NCI-H2029 (cell line): ENCODE measurements around the gene NHSL2.
"Not testable (repeated sequence)": the region's sequence is repeated elsewhere in the genome, so short reads cannot be mapped to it uniquely, and the experiment has no call there.

Experiments
- DNase-seq: peaks from one replicate; lab custom pipeline; 2025; lab: John Stamatoyannopoulos, UW

The NHSL2 gene

DNA sequence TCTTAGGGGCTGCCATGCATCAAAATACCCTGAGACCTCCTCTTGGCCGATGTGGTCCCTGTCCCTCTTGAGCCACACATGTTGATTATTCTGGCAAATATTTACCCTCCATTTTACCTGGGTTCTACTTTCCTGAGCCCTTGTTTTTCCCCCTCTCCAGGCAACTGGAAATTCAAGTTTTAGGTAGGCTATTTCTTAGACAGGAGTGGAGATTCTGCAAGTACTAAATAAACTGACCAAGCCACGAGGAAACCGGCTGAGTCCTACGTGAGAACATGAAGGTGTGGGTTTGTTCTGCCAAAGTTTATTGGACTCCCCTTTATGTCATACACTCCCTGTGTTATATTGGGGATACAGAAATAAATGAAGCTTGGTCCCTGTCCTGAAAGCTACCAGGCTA lies 133.0 kb downstream of the NHSL2 start:
- DNase-seq: no peak

DNA sequence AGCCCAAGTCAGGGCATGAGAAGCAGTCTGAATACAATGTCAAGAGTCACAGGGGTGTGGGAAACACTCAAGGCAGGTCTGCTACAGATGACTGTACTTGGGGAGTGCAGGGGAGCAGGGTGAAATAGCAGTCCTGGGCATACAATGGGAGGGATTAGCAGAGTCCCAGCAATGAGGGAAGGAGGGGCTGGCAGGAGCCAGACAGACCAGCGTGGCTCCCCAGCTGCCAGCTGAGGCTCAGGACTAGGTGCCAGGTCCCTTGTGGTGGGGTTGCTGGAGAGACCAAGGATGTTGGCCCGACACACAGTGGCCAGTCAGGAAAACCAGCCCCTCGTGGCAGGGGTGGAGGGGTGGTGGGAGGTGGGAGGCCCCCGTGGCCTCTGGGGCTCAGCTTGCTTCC lies 134.5 kb downstream of the NHSL2 start:
- no peak for DNase-seq

DNA sequence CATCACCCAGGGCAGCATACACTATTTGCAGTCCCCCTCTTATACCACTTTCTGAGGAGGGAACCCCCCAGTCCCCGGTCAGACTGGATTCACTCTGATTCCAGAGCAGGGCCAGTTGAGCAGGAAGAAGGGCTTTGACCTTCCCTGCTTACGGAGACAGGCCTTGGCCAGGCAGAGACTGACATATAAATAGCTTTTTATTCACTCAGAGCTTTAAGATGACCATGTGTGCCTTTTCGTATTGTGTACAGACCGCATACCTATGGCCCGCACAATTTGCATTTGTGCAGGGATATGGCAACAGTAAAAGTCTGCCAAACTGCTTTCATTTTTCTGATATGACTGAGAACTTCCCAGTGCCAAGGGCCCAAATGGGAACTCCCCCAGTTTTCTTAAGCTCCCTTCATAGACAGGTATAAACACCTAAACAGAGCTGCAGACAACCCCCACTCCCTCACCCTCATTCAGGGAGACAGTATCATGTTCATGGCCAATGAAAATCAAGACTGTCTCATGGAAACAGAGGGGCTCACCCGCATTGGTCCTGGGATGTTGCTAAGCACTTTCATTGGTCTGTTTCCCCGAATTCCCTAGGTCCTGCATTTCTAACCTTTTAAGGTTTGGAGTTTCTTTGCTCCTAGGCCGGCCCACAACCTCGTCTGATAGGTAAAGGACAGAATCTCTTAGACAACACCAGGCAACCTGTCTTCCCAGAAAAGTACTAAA lies 135.1 kb downstream of the NHSL2 start:
- DNase-seq: no peak

DNA sequence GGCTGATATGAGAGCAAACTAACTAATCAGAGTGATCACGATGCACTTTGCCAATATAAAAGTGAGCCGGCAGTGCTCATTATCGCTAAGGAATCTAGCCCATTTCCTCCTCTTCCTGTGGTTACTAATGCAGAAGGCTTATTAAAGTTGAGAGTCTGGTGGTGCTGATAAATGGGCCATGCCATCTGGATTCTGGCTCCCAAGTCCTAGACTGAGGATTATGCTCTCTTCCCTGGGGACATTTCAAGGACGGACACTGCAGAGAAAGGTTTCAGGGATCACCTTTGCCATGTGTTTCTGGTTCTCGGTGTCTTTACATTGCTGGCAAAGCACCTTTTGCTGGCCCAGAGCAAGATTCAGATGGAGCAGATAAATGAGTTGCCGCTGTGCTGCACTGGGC lies 135.8 kb downstream of the NHSL2 start:
- no peak for DNase-seq

DNA sequence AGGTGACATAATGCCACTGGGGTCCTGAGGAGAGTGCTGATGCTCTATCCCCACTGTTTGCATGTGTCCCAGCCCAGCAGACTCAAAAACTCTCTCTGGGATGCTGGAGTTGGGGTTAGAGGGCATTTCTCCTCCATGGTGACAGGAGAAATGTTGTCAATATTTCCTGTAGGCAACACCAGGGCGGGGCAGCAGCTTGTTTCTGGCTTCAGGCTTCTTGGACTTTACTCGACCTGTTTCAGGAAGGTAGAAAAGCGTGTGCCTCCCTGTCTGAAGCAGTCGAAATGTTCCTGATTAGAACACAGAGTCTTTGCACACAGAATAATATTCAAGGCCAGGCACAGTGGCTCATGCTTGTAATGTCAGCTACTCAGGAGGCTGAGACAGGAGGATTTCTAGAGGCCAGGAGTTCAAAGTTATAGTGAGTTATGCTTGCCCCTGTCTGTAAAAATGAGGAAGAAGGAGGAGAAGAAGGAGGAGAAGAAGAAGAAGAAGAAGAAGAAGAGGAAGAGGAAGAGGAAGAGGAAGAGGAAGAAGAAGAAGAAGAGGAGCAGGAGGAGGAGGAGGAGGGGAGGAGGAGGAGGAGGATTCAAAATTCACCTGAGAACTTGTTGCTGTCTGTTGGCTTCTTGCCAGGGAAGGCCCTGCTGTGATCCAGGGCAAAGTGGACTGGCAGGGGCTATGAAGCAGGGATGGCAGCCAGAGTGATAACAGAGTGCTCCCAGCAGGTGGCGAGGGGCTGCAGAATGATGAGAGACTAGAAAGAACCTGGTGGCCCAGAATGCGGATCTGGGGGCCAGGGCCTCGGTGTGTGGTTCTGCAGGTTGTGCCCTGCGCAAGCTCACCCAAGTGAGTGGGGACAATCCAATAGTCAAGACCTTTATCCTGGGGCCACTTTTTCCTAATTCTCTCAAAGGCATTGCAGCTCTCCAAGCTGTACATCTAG lies 138.1 kb downstream of the NHSL2 start:
- DNase-seq: no peak

DNA sequence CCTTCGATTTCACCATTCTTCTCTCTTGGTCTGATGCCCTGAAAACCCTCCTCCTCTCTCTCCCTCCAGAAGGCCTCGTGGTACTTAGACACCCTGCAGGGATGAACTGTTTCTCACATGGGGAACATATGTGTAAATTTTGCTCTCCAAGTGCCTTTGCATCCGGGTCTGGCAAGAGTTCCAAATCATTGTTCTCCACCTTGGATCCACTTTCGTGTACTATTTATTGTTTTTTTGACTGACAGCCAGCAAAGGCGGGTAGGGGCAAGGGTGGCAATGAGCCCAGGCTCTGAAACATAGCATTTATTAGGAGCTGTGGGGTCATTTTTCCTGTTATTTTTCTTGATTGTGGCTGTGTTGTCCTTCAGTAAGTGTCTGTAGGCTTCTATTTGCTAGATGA lies 139.4 kb downstream of the NHSL2 start:
- DNase-seq: no peak

DNA sequence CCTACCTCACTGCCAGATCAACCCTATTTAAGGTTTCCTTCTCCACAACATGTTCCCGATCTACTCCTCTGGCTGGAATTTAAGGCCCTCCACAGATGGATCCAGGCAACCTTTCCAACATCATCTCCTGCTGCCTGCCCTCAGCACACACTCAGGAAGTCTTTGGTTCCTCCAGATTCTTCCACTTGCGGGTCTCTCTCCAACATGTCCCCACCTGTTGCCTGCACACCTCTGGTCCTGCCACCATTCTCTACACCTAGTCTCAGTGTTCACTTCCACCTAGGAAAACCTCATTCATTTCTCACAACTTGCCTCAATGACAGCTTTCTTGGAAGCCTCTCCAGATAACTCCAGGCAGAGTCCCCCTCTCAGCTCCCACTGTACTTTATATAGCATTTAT lies 140.9 kb downstream of the NHSL2 start:
- DNase-seq: no peak

DNA sequence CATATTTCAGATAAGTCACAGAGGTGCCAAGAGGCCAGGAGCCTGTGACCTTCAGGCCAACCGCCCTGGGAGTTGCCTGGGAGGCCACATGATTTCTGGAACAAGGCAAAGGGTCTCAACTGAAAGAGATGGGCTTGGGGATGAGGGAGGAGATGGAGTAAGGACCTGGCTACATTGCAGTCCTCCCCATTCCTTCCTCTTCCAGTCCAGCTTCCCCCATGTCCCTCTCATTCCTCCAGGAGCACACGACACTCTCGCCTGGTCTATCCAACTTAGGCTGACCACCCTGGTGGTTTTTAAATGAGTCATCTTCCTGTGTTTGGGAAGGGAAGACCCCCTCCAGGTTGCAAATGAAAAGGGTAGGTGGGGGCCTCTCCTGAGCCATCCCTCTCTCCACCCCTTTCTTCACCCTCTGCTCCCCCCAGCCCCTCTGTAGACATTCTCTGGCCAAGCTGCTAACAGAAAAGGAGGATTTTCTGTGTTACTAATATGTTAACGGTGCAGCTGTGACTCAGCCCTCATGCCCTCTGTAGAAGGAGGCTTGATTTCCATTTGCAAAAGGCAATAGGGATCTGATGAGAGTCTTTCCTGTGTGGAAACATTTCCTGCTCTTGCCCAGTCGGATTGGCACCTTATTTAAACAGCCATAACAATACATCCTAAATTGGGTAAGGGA lies 141.9 kb downstream of the NHSL2 start:
- no peak for DNase-seq

DNA sequence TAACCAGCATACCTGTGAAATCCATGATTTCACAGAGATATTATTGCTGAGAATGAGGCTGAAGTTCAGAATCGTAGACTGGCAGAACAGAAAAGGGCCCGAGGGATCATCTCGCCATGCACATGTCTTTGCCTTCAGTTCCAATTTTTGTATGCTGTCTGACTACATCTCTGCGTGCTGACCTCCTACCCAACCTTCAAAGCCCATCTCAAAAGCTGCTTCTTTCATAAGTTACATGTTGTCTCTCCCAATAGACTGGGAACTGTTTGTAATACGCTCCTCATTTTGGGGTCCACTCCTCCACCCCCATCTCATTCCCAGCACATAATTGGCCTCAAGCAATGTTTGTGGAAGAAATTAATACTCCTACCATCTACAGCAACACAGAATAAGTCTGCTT lies 142.9 kb downstream of the NHSL2 start:
- no peak for DNase-seq

DNA sequence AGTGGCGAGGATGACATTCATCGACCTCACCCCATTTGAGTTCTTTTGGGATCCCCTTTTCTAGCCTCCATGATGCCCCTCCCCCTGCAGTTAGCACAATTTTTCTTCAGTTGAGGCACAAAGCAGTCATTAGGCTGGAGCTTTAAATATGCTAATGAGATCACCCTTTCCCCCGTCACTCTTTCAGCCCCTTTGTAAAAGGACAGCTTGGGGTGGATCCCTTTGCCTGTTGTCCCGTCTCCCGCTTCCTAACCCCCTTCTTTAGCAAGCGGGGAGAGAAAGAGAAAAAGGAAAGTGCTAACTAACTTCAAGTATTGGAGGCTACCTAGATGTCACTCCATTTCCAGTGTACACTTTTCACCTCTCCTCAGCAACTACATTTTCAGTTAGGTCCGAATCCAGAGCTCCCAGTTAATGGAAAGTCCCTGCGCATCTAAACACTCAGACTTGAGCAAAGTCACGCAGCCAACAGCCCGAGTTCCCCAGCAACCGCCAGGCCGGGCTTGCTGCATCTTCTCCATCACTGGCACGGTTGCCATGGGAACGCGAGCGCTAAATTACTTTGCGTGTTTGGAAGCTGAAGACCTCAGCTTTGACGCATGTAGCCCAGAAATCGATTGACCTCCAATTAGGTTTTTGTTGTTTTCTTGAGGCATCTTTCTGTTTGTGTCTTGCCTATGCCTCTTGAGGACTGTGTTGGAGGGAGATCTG lies 144.3 kb downstream of the NHSL2 start:
- no peak for DNase-seq

DNA sequence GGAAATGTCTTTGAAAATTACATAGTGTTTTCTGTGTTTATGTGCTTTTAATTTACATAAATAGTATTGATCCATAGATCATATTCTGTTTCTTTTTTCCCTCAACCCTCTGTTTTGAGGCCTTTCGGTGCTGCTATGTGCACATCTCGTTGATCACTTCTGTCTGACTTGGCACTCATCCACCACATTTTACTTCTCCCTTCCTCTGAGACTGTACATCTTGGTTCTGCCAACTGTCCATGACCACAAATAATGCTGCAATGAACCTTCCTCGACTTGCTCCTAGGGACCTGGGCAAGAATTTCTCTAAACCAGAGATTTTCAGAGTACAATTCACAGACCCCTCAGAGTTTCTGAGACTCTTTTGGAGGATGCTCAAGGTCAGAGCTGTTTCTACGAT lies 146.7 kb downstream of the NHSL2 start:
- no peak for DNase-seq

DNA sequence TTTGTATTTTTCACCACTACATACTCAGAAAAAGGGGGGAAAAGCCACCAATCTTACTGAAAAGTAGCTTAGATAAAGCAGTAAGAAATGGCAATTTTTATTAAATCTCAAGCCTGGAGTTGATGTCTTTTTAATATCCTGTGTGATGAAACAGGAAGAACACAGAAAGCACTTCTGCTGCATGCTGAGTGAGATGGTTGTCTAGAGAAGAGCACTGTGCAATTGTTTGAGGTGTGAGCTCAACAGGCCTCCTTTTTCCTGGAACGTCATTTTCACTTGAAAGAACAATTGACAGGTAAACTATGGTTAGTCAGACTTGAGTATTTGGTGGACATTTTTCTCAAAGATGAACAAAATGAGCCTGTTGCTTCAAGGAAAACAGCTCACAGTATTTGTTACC lies 147.2 kb downstream of the NHSL2 start:
- DNase-seq: no peak

DNA sequence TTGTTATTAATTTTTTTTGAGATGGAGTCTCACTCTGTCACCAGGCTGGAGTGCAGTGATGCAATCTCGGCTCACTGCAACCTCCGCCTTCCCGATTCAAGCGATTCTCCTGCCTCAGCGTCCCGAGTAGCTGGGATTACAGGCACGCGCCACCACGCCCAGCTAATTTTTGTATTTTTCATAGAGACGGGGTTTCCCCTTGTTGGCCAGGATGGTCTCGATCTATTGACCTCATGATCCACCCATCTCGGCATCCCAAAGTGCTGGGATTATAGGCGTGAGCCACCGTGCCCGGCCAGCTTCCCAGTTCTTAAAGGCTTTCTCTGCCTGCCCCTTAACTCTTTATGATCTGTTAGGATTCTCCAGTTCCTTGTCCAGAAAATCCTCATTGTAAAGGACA lies 147.7 kb downstream of the NHSL2 start:
- not testable (repeated sequence) for DNase-seq

DNA sequence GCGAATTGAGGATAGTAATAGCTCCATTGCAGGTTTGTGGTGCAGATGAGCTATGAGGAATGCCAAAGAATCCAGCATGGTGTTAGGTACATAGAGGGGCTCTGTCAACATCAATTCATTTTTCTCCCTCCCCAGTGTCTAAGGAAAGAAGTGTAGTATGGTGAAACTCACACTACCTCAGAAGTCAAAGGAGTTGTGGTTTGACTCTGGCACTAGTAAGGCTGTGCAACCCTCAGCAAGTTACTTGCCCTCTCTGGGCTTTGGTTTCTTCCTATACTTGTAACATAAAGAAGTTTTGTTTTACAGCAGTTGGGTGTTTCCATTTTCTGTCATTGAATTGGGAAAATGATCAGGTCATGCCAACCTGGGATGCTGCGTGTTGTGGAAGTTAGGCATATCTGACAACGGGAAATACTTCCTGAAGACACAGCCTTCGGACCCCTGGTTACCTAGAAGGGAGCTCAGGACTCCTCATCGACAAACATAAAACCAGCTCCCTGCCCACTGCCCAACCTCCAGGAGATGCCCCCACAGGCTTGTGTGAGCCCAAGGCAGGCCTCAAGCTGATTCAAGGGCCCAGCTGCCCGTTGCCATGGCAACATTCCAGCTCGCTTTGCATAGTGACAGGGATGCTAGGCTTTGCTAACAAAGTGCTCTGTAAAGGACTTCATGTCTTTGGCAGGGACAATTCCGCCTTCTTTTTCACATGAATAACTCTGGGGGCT lies 149.7 kb downstream of the NHSL2 start:
- no peak for DNase-seq

DNA sequence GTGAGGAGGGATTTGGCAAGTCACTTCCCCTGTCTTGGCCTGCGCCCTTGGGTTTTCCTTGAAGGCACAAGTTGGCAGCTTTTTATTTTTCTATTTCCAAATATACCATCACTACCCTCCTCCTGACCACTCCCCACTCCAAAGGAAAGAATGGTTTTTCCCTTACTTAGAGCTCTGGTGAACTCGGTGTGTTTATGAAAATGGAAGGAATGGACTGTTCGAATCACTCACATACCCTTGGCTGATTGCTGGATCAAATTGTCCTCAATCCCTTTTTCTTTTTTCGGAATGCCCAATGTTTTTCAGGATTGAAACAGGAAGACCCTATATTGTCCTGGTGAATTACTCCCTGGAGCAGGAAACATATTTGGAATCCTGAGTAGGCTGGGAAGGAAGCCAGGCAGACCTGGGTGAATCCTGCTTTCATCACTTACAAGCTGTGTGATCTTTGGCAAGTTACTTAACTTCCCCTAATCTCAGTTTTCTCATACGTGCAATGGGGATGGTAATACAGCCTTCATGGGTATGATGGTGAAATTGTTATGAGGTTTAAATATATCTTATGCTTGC lies 150.4 kb downstream of the NHSL2 start:
- DNase-seq: no peak

DNA sequence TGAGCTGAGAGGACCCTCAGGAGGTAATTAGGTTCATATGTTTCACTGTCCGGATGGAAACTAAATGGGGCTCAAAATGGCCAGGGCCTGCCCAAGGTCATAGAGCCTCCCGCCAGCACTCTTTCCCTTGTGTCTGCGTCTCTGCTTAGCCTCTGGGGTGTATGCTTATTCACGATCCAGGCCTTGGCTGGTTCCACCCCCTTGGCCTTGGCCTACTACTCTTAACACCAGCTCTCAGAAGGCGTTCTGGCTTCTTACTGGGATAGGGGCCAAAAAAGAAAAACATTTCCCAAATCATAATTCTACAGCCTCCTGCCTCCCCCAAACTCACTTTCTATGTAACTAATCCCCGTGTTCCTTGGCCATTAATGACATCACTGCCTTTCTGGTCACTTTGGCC lies 152.3 kb downstream of the NHSL2 start:
- no peak for DNase-seq

DNA sequence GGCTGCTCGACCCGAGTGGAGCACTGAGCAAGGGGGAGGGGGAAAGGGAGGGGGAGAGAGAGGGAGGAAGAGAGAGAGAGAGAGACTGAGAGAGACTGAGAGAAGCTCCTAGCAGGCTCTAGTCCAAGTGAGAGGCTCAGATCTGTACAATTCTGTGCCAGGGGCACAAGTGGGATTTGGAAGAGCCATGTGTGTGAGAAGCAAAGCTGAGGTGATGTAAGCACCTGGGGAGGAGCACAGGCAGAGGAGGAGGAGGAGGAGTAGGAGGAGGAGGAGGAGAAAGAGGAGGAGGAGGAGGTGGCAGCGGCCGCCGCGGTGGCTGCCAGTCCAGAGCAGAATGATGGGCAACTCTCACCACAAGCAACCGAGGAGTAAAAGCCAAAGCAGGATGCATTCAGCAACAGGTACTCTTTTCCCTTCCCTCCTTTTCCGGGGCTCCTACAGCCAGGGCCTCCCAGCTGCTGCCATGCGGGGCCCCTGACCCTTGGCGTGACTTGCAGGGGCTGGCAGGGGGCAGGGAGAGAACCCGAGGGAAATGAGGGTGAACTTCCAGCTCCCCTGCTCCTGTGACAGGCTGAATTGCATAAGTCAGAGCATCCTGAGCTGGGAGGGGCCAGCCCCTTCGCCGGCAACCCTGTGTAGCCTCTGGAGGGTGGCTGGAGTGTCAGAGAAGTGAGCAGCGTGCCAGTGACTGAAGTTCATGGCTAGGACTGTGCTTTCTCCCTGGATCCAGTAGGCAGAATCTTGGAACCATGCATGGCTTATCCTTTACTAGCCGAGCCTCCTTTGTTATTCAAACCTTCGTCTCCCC lies 158.9 kb downstream of the NHSL2 start:
- no peak for DNase-seq

DNA sequence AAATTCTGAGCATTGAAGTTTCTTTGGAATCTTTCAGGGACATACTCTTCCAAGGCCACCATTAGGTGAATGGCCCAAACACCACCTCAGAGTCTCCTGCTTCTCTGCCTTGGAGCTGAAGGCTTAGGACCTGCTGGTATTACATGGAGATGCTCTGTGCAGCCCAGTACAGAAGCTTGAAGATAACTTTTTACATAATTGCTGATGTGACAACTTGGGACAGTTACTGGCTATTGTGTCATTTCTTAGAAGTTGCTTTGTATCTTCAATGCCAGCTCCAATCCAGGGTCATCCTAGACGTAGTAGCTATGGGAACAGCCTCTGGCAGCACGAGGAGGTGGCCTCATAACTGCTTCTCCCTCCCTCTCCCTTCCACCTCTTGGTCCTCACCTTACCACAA lies 160.6 kb downstream of the NHSL2 start:
- DNase-seq: no peak

DNA sequence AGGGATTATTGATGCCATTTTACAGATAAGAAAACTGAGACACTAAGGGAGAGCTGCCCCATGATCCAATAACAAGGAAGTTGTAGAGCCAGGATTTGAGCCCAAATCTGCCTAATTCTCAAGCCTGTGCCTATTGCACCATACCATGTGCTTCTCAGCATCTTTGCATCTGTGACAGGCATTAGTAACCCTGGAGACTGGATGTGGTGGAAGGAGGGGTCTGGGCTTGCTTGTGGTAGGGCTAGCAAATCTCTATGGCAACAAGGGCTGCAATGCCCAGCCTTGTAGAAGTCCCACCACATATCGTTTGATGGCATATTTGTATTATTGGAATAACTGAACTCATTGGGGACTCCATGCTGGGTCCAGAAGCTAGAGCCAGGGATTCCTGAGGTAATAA lies 163.0 kb downstream of the NHSL2 start:
- no peak for DNase-seq

DNA sequence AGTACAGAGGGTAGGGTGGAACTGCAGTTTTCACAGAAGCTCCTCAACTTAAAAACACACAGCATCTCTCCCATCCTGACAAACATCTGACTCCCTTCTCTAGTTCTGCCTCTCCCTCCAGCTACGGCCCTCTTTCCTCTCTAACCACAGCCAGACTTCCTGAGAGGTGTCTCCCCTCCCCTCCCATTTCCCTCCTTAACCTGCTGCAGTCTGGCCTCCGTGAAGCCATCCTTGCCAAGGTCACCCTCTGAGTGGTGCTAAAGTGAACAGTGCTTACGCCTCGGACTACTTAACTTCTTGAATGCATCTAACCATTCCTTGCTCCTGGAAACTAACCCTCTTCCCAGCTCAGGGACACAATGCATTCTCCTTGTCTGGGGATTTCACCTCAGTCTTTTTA lies 167.8 kb downstream of the NHSL2 start:
- DNase-seq: no peak
